ENCODE measurements around the gene NLGN1.
"Not testable (repeated sequence)": the region's sequence is repeated elsewhere in the genome, so short reads cannot be mapped to it uniquely, and the experiment has no call there.

Gene NLGN1

GRCh38 chr3:173430576-173430975, 33.0 kb downstream of the NLGN1 start:
- ATAC-seq = no peak

GRCh38 chr3:173439004-173439403, 41.5 kb downstream of the NLGN1 start:
- ATAC-seq = no peak

More at GRCh38 chr3:173430576-173430975, 33.0 kb downstream of the NLGN1 start:
- no peak for DNase-seq

GRCh38 chr3:173440514-173440913, 43.0 kb downstream of the NLGN1 start:
- DNase-seq (no peak), ATAC-seq (no peak)

More at GRCh38 chr3:173439004-173439403, 41.5 kb downstream of the NLGN1 start:
- no peak for DNase-seq

GRCh38 chr3:173451561-173451960, 54.0 kb downstream of the NLGN1 start:
- not testable (repeated sequence) for ATAC-seq, DNase-seq

GRCh38 chr3:173463250-173463649, 65.7 kb downstream of the NLGN1 start:
- no peak for DNase-seq

GRCh38 chr3:173465112-173465511, 67.6 kb downstream of the NLGN1 start:
- no peak for DNase-seq
- no peak for ATAC-seq

More at GRCh38 chr3:173463250-173463649, 65.7 kb downstream of the NLGN1 start:
- no peak for ATAC-seq

GRCh38 chr3:173465898-173466678, 68.5 kb downstream of the NLGN1 start:
- DNase-seq (no peak), ATAC-seq (no peak)

- no peak for DNase-seq
- ATAC-seq = no peak
Measured at GRCh38 chr3:173467501-173467900, 70.0 kb downstream of the NLGN1 start.

GRCh38 chr3:173473237-173473636, 75.7 kb downstream of the NLGN1 start:
- no peak for DNase-seq
- no peak for ATAC-seq

- no peak for ATAC-seq
- DNase-seq = no peak
Measured at GRCh38 chr3:173479301-173479700, 81.8 kb downstream of the NLGN1 start.

GRCh38 chr3:173501931-173502489, 104.5 kb downstream of the NLGN1 start:
- no peak for DNase-seq

GRCh38 chr3:173502983-173503568, 105.5 kb downstream of the NLGN1 start:
- DNase-seq = no peak
- no peak for ATAC-seq

More at GRCh38 chr3:173501931-173502489, 104.5 kb downstream of the NLGN1 start:
- ATAC-seq = no peak

- ATAC-seq = no peak
- no peak for DNase-seq
Measured at GRCh38 chr3:173510565-173510964, 113.0 kb downstream of the NLGN1 start.

- no peak for DNase-seq
- ATAC-seq = no peak
Measured at GRCh38 chr3:173513123-173513522, 115.6 kb downstream of the NLGN1 start.

- ATAC-seq (no peak), DNase-seq (no peak)
Measured at GRCh38 chr3:173529062-173529711, 131.6 kb downstream of the NLGN1 start.

GRCh38 chr3:173531602-173532001, 134.1 kb downstream of the NLGN1 start:
- no peak for ATAC-seq
- no peak for DNase-seq

GRCh38 chr3:173538410-173538809, 140.9 kb downstream of the NLGN1 start:
- no peak for ATAC-seq
- DNase-seq = no peak

GRCh38 chr3:173545590-173545989, 148.0 kb downstream of the NLGN1 start:
- DNase-seq, ATAC-seq: not testable (repeated sequence)

GRCh38 chr3:173547070-173547469, 149.5 kb downstream of the NLGN1 start:
- DNase-seq = no peak

GRCh38 chr3:173548261-173548660, 150.7 kb downstream of the NLGN1 start:
- DNase-seq = no peak
- ATAC-seq = no peak

More at GRCh38 chr3:173547070-173547469, 149.5 kb downstream of the NLGN1 start:
- no peak for ATAC-seq

- ATAC-seq (no peak), DNase-seq (no peak)
Measured at GRCh38 chr3:173552526-173552925, 155.0 kb downstream of the NLGN1 start.

GRCh38 chr3:173553635-173554280, 156.2 kb downstream of the NLGN1 start:
- DNase-seq = no peak
- no peak for ATAC-seq
